AG08396 (cell line): ENCODE measurements around the gene MST1.
"Not testable (repeated sequence)": the region's sequence is repeated elsewhere in the genome, so short reads cannot be mapped to it uniquely, and the experiment has no call there.

Source experiments
- DNase-seq: peaks from one replicate; pipeline ENCODE4 v3.0.0; 2012; ENCODE audit warnings: low spot score, mixed read lengths

Gene MST1

GRCh38 chr3:49700453-49701128, 11.3 kb upstream of the MST1 start:
- DNase-seq, result no peak

- no peak for DNase-seq
These were observed 10.7 kb upstream of the MST1 start for GRCh38 chr3:49700014-49700413.

GRCh38 chr3:49699281-49699979, 10.2 kb upstream of the MST1 start:
- no peak for DNase-seq

GRCh38 chr3:49695350-49696015, 6.2 kb upstream of the MST1 start:
- DNase-seq, result not testable (repeated sequence)

- DNase-seq, result not testable (repeated sequence)
These were observed 5.3 kb upstream of the MST1 start for GRCh38 chr3:49694409-49695070.

GRCh38 chr3:49691481-49691880, 2.2 kb upstream of the MST1 start:
- not testable (repeated sequence) for DNase-seq

GRCh38 chr3:49690856-49691255, 1.6 kb upstream of the MST1 start:
- not testable (repeated sequence) for DNase-seq

GRCh38 chr3:49689908-49690624, 792 bp upstream of the MST1 start:
- DNase-seq, result not testable (repeated sequence)

GRCh38 chr3:49688338-49689045, 782 bp downstream of the MST1 start:
- not testable (repeated sequence) for DNase-seq

- not testable (repeated sequence) for DNase-seq
These were observed 1.9 kb downstream of the MST1 start for GRCh38 chr3:49687424-49687795.

- not testable (repeated sequence) for DNase-seq
These were observed 2.4 kb downstream of the MST1 start for GRCh38 chr3:49686769-49687423.

- not testable (repeated sequence) for DNase-seq
These were observed 2.9 kb downstream of the MST1 start for GRCh38 chr3:49686346-49686745.

GRCh38 chr3:49685846-49686245, 3.4 kb downstream of the MST1 start:
- DNase-seq, result not testable (repeated sequence)

GRCh38 chr3:49685103-49685502, 4.2 kb downstream of the MST1 start:
- DNase-seq, result not testable (repeated sequence)

GRCh38 chr3:49684453-49684852, 4.8 kb downstream of the MST1 start:
- DNase-seq, result not testable (repeated sequence)

- no peak for DNase-seq
These were observed 6.1 kb downstream of the MST1 start for GRCh38 chr3:49683162-49683561.

- no peak for DNase-seq
These were observed 7.7 kb downstream of the MST1 start for GRCh38 chr3:49681543-49681942.

GRCh38 chr3:49681232-49681522, 8.1 kb downstream of the MST1 start:
- DNase-seq, result no peak

GRCh38 chr3:49680493-49681231, 8.6 kb downstream of the MST1 start:
- no peak for DNase-seq

- DNase-seq, result no peak
These were observed 13.4 kb downstream of the MST1 start for GRCh38 chr3:49675912-49676311.
